ENCODE results near the gene PIGQ. TPM values are rescaled to one million over a fixed set of nuclear protein-coding genes. Genes with fewer than 3 reads are reported as not detected.
"Not testable (repeated sequence)": the region's sequence is repeated elsewhere in the genome, so short reads cannot be mapped to it uniquely, and the experiment has no call there.

PIGQ gene
- total RNA-seq, 1 experiment from 2014 or later, result 58.0 TPM

DNA sequence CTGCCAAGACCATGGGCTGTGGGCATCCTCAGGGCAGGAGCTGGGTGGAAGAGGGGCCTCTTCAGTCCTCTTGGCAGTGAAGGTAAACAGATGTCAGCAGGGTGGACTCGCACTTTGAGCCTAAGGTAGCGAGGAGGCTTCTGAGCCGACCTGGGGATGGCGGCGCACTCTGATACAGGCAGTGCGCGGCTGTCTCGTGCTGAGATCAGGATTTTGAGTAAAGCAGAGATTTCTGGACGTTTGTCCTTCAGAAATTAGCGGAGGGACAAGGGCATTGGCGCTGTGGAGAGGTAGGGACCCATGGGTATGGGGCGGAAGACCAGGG, 26.9 kb downstream of the PIGQ start:
- Mint-ChIP-seq H3K4me3 (peak overlapping the region in 1 of 2 experiments; percentile 17; a peak in 2 of 5 replicates), H3K4me1 (peaks cover 2 to 3% of the 10 kb centered on the region in 2 experiments; a peak in 1 of 4 replicates), H3K27me3 (ENCODE audit: low read depth) (peaks cover 16% of the 10 kb centered on the region), H3K27ac (no peak overlapping the region; a peak in 3 of 7 replicates), H3K9me3 (no peaks in the 10 kb centered on the region; a peak in 1 of 5 replicates), H3K36me3 (ENCODE audit: insufficient read depth in 1 of 3, low read depth in 3 of 3) (peaks cover 9 to 28% (median 28%) of the 10 kb centered on the region in 3 experiments; a peak in 6 of 7 replicates)
- Histone ChIP-seq H3K18ac (ENCODE audit: insufficient read length, low read depth, low read length) (no peak overlapping the region), H2BK120ac (ENCODE audit: low read depth, low read length, poor library complexity, severe bottlenecking) (no peak overlapping the region), H3K9me3 (ENCODE audit: control insufficient read depth, low read depth, low read length) (no peaks in the 10 kb centered on the region), H2AK5ac (ENCODE audit: insufficient read length, low read length) (no peak overlapping the region), H3K79me1 (ENCODE audit: insufficient read depth, low read depth, low read length, poor library complexity, severe bottlenecking) (peaks cover 3% of the 10 kb centered on the region), H2BK12ac (ENCODE audit: insufficient read length, low read depth, low read length) (no peak overlapping the region), H4K91ac (ENCODE audit: insufficient read length, low read depth, low read length) (no peak overlapping the region), H3K4ac (ENCODE audit: low read depth, low read length) (no peak overlapping the region), H3K23ac (ENCODE audit: insufficient read length, low read depth, low read length) (no peak overlapping the region), H3K9ac (ENCODE audit: extremely low read depth, insufficient read length, low read length) (no peak overlapping the region), H3K27ac (ENCODE audit: insufficient read length, low read depth, low read length) (no peak overlapping the region), H3T11ph (ENCODE audit: low read length) (no peak overlapping the region), H3K4me2 (ENCODE audit: insufficient read depth, insufficient read length, low read length) (no peak overlapping the region), H2BK5ac (ENCODE audit: insufficient read length, low read length) (no peak overlapping the region), H3K4me1 (ENCODE audit: insufficient read depth, low read length) (no peaks in the 10 kb centered on the region), H4K20me1 (ENCODE audit: control insufficient read depth, insufficient read depth, insufficient read length) (no peaks in the 10 kb centered on the region), H3K56ac (ENCODE audit: insufficient read length, low read depth, low read length) (no peak overlapping the region), H2AFZ (ENCODE audit: low read length) (no peak overlapping the region), H2BK15ac (ENCODE audit: low read depth, low read length) (no peak overlapping the region), H2BK20ac (ENCODE audit: low read depth, low read length, poor library complexity, severe bottlenecking) (no peak overlapping the region), H3K23me2 (ENCODE audit: insufficient read length, low read depth, low read length, poor library complexity, severe bottlenecking) (no peaks in the 10 kb centered on the region), H3K27me3 (ENCODE audit: insufficient read depth, low read length) (no peaks in the 10 kb centered on the region; the same call in 1 of the 2 replicates), H4K5ac (ENCODE audit: insufficient read length, low read depth, low read length) (no peak overlapping the region), H4K8ac (replicated peaks; ENCODE audit: insufficient read length, low read depth, low read length) (no peak overlapping the region), H3K79me2 (ENCODE audit: insufficient read depth, low read length) (no peaks in the 10 kb centered on the region; the same call in 1 of the 2 replicates), H3K14ac (ENCODE audit: insufficient read depth, low read length) (no peak overlapping the region)
- no peak for TF ChIP-seq CTCF (conservative IDR thresholded peaks at IDR 0.05)
- no peak for DNase-seq
- WGBS (ENCODE audit: extremely low coverage, insufficient read length, low lambda C conversion rate), result no CpG with 5 or more reads among the region's 12 CpGs

DNA sequence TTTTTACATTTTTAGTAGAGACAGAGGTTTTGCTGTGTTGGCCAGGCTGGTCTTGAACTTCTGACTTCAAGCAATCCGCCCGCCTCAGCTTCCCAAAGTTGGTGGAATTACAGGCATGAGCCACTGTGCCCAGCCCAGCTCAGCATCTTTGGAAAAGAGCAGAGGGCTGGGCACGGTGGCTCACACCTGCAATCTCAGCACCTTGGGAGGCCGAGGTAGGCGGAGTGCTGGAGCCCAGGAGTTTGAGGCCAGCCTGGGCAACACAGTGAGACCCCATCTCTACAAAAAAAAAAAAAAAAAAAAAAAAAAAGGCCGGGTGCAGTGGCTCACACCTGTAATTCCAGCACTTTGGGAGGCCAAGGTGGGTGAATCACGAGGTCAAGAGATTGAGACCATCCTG, 27.9 kb downstream of the PIGQ start:
- H3K4me2 ChIP-seq (ENCODE audit: insufficient read depth, insufficient read length, low read length); H3K27me3 Mint-ChIP-seq (ENCODE audit: low read depth); H3K18ac ChIP-seq (ENCODE audit: insufficient read length, low read depth, low read length); H3K56ac ChIP-seq (ENCODE audit: insufficient read length, low read depth, low read length); H3K4me1 Mint-ChIP-seq; H3K27me3 ChIP-seq (ENCODE audit: insufficient read depth, low read length); H4K91ac ChIP-seq (ENCODE audit: insufficient read length, low read depth, low read length); H2BK120ac ChIP-seq (ENCODE audit: low read depth, low read length, poor library complexity, severe bottlenecking); H2BK12ac ChIP-seq (ENCODE audit: insufficient read length, low read depth, low read length); H3K14ac ChIP-seq (ENCODE audit: insufficient read depth, low read length); H3K4me1 ChIP-seq (ENCODE audit: insufficient read depth, low read length); H3K23ac ChIP-seq (ENCODE audit: insufficient read length, low read depth, low read length); H2BK5ac ChIP-seq (ENCODE audit: insufficient read length, low read length); H4K5ac ChIP-seq (ENCODE audit: insufficient read length, low read depth, low read length); H3K27ac Mint-ChIP-seq; H2BK20ac ChIP-seq (ENCODE audit: low read depth, low read length, poor library complexity, severe bottlenecking); H3K27ac ChIP-seq (ENCODE audit: insufficient read length, low read depth, low read length); H3K9me3 ChIP-seq (ENCODE audit: control insufficient read depth, low read depth, low read length); H3K79me2 ChIP-seq (ENCODE audit: insufficient read depth, low read length); H3T11ph ChIP-seq (ENCODE audit: low read length); H2AFZ ChIP-seq (ENCODE audit: low read length); H3K4me3 Mint-ChIP-seq; H2BK15ac ChIP-seq (ENCODE audit: low read depth, low read length); H4K8ac ChIP-seq (replicated peaks; ENCODE audit: insufficient read length, low read depth, low read length); H3K23me2 ChIP-seq (ENCODE audit: insufficient read length, low read depth, low read length, poor library complexity, severe bottlenecking); H3K79me1 ChIP-seq (ENCODE audit: insufficient read depth, low read depth, low read length, poor library complexity, severe bottlenecking); H3K4ac ChIP-seq (ENCODE audit: low read depth, low read length); H2AK5ac ChIP-seq (ENCODE audit: insufficient read length, low read length); DNase-seq; H4K20me1 ChIP-seq (ENCODE audit: control insufficient read depth, insufficient read depth, insufficient read length); H3K9ac ChIP-seq (ENCODE audit: extremely low read depth, insufficient read length, low read length); H3K9me3 Mint-ChIP-seq: not testable (repeated sequence)
- WGBS (ENCODE audit: extremely low coverage, insufficient read length, low lambda C conversion rate), result no CpG with 5 or more reads among the region's 7 CpGs
- peaks cover 9 to 28% (median 28%) of the 10 kb centered on the region in 3 experiments; a peak in 6 of 7 replicates for H3K36me3 Mint-ChIP-seq (ENCODE audit: insufficient read depth in 1 of 3, low read depth in 3 of 3)
